HG02798 (cell line): ENCODE results near the gene MAB21L4.

Experiments
- ATAC-seq: cut with Tn5 transposase; IDR thresholded peaks from one replicate; pipeline ENCODE4 v1.9.1; 2021; ENCODE audit warnings: mild to moderate bottlenecking; ENCODE audit not compliant: unreplicated experiment, poor library complexity

The MAB21L4 gene

GRCh38 chr2:240869109-240869955 is 26.6 kb downstream of the MAB21L4 start:
- ATAC-seq = no peak

GRCh38 chr2:240868286-240869108 is 27.5 kb downstream of the MAB21L4 start, which contains the start of gene AGXT:
Gene AGXT, plus strand, starts transcription at chr2:240868824. Its CDS starts 42 bp downstream, at chr2:240868866.
- no peak for ATAC-seq

GRCh38 chr2:240865391-240865790 is 30.6 kb downstream of the MAB21L4 start:
- ATAC-seq = no peak

GRCh38 chr2:240864475-240864874 is 31.5 kb downstream of the MAB21L4 start:
- no peak for ATAC-seq

GRCh38 chr2:240861547-240861946 is 34.4 kb downstream of the MAB21L4 start:
- ATAC-seq = no peak

- no peak for ATAC-seq
These were observed 37.1 kb downstream of the MAB21L4 start for GRCh38 chr2:240858871-240859270.

GRCh38 chr2:240858321-240858720 is 37.6 kb downstream of the MAB21L4 start:
- ATAC-seq = no peak

- ATAC-seq = no peak
These were observed 38.6 kb downstream of the MAB21L4 start for GRCh38 chr2:240857039-240858008.

GRCh38 chr2:240856151-240856980 is 39.6 kb downstream of the MAB21L4 start:
- ATAC-seq = no peak

- no peak for ATAC-seq
These were observed 40.3 kb downstream of the MAB21L4 start for GRCh38 chr2:240855670-240856069.

- no peak for ATAC-seq
These were observed 43.2 kb downstream of the MAB21L4 start for GRCh38 chr2:240852671-240853314.

- peak; percentile 72 for ATAC-seq
These were observed 44.6 kb downstream of the MAB21L4 start for GRCh38 chr2:240851078-240851991.

GRCh38 chr2:240850756-240851077 is 45.2 kb downstream of the MAB21L4 start:
- no peak for ATAC-seq

- ATAC-seq = no peak
These were observed 45.9 kb downstream of the MAB21L4 start for GRCh38 chr2:240850026-240850425.

- no peak for ATAC-seq
These were observed 46.9 kb downstream of the MAB21L4 start for GRCh38 chr2:240848900-240849680.

- no peak for ATAC-seq
These were observed 48.1 kb downstream of the MAB21L4 start for GRCh38 chr2:240847817-240848216.
